HG02610 (cell line): ENCODE data around the gene ZNF683.
A peak's percentile ranks its signal among the peaks of the same experiment; 100 is the strongest.
"Not testable (repeated sequence)": the region's sequence is repeated elsewhere in the genome, so short reads cannot be mapped to it uniquely, and the experiment has no call there.

Experiments used
- ATAC-seq: cut with Tn5 transposase; IDR thresholded peaks from one replicate; pipeline ENCODE4 v1.9.1; 2021; ENCODE audit warnings: mild to moderate bottlenecking, moderate library complexity; ENCODE audit not compliant: unreplicated experiment

ZNF683 gene

DNA sequence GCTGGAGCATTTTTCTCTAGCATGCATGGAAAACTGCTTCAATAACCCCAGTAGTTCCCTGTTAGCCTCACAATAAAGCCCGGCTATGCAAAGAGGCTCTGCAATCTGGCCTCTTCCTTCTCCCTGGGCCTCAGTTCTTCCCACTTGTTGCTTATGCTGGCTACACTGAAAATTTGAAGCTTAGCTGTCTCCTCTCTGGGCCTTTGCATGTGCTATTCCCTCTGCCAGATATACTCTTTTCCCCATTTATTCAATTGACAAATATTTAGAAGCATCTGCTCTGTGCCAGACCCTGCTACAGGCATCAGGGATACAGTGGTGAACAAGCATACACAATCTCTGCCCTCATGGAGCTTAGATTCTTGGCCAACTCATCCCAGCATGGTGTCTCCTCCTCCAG lies 33.9 kb downstream of the ZNF683 start:
- ATAC-seq: no peak

DNA sequence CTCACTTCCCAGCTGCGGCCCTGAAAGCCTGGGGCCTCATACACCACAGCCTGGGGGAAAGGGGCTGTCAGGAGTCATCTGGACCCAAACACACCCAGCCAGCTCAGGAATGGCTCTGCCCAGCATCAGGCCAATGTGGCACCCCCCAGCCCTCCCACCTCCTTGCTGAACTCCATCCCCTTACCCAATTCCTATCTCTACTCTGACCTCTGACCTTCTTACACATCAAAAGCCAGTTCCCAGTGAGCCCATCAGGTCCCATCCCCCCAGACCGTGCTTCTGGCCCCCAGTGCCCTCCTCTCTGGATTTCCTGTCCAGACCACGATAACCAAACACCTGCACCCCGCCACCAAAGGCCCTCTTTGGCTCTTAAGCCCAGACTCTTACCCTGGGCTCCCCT lies 34.9 kb downstream of the ZNF683 start:
- no peak for ATAC-seq

DNA sequence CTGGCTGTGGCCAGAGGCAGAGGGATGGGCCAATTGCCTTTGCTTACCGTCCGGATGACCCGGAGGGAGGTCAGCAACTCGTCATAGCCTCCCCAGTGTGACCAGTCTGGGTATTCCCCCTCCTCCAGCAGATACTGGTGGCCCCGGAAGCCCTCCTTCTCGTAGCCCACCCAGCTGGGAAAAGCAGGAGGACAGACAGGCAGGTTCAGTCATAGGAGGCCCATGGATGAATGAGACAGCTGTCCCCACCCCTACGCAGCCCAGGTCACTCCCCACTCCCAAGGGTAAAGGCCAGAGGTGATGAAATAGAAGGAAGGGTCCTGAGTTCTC lies 35.4 kb downstream of the ZNF683 start:
- no peak for ATAC-seq

DNA sequence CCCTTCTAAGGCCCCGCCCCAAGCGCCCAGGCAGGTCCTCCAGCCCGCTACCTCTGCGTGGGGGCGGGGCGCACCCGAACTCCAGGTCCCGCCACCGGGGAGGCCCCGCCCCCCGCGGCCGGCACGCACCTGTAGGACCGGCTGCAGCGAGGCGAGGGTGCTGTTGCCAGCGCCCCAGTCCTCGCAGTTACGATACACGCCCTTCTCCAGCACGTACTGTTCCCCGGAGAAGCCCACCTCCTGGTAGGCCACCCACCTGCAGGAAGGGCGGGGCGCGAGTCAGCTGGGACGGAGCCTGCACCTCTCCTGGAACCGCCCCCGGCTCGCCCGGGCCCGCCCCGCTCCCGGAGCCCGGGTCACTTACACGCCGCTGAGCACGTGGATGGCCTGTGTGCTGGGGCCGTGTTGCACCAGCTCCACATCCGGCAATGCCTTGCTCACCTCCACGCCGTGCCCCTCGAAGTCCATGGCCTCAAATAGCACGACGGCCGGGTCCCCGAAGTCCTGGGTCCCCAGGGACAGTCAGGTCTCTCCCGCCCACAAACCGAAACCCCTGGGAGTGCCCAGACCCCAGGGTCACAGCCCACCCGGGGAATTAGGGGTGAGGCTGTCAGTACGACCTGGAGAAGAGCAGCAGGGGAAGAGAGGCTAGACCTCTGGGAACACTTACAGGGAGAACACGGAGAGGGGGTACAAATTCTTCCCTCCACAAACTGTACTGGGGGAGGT lies 35.9 kb downstream of the ZNF683 start:
- peak; percentile 51 for ATAC-seq

DNA sequence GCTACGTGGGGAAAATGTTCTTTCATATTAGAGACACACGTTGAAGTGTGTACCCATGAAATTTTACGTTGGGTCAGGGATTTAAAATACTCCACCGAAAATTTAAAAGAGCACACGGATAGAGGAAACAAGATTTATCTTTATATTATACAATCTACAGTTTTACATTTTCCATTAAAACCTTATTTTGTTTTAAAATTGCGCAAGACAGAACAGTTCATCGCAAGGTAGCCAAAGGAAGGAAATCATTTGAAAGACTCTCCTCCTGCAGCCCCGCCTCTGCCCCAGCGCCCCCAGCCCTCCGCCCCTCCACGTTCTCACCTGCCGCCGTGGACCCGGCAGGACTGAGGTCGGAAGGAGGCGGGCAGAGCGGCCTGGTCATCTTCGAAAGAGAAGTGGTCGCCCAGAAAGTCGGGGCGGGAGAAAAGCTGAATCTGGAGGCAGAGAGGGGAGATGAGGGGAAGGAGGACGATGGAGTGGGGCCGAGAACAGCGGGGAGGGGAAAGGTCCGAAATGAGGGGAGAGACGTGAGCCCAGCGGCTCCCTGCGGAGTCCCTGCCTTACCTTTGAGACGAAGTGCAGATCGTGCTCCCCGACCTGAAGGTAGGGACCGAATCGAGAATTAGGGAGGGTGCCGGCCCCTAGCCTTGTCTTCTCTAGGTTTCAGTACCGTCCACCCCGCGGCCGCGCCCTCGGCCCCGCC lies 36.6 kb downstream of the ZNF683 start:
- no peak for ATAC-seq

DNA sequence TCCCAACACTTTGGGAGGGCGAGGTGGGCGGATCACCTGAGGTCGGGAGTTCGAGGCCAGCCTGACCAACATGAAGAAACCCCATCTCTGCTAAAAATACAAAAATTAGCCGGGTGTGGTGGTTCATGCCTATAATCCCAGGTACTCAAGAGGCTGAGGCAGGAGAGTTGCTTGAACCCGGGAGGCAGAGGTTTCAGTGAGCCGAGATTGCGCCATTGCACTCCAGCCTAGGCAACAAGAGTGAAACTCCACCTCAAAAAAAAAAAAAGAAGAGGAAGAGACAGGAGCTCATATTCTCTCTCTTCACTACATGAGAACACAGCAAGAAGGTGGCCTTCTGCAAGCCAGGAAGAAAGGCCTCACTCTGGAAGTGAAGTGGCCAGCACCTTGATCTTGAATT lies 39.2 kb downstream of the ZNF683 start:
- ATAC-seq: not testable (repeated sequence)

DNA sequence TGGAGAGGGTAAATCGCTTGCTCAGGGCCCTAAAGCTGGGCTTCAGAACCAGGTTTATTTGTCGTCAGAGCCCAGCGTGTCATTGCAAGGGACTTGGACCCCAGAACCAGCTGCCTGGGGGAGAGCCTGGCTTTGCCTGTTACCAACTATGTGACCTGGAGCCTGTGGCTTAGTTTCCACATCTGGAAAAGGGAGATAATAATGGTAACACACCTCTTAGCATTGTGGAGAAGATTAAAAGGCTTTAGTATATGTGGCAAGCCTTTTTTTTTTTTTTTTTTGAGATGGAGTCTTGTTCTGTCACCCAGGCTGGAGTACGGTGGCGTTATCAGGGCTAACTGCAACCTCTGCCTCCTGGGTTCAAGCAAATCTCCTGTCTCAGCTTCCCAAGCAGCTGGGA lies 42.3 kb downstream of the ZNF683 start:
- no peak for ATAC-seq

DNA sequence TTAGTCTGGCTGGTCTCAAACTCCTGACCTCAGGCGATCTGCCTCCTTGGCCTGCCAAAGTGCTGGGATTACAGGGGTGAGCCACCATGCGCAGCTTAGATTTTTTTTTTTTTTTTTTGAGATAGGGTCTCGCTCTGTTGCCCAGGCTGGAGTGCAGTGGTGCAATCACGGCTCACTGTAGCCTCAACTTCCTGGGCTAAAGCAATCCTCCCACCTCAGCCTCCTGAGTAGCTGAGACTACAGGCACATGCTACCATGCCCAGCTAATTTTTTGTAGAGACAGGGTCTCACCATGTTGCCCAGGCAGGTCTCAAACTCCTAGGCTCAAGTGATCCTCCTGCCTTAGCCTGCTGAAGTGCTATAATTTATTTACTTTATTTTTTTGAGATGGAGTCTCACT lies 43.2 kb downstream of the ZNF683 start:
- ATAC-seq: not testable (repeated sequence)

DNA sequence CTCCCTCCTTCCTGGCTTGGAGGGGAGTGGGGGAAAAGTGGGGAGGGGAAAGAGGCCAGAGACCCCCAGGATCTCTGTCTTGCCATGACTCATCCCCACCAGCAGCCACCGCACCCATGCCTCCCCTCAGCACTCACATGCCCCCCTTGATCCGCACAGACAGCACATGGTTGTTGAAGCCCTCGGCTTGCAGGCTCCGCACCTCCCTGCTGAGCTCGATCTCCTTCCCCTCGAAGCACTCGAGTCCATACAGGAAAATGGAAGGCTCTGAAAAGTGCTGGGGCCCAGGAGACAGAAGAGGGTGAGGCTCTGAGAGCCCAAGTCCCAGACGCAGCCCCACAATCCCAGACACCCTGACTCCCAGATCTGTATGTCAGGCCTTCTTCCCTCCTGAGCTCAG lies 44.0 kb downstream of the ZNF683 start:
- ATAC-seq: no peak

DNA sequence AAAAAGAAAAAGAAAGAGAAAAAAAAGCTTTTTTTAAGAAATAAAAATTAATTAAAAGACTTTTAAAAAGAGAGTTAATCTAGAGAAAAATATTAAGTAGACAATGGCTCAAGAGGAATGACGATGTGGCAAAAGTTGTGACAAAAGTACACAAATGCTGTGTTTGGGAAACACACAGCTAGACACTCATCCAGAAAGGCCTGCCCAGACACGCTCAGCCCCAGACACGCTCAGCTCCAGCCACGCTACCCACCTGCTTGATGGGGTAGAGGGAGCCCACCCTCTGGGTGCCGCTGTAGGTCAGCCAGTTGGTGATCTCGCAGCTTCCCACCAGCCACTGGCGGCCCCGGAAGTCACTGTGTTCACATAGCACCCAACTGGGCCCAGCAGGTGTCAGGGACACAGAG lies 44.6 kb downstream of the ZNF683 start:
- ATAC-seq: no peak

DNA sequence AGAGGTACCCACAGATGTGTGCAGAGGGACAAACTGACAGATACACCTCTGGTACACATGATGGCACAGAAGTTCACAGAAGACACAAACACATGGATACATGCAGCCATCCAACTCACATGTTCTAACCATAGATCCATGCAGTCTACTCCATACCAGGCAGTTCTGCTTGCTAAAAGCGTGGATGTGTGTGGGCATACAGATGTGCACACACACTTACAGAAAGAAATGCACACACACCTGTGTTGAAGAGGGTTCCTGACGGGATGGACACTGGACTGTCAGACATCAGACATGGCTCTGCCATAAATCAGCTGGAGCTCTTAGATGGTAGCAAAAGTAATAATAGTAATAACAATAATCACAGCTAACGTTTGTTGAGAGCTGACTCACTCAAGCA lies 48.0 kb downstream of the ZNF683 start:
- no peak for ATAC-seq

DNA sequence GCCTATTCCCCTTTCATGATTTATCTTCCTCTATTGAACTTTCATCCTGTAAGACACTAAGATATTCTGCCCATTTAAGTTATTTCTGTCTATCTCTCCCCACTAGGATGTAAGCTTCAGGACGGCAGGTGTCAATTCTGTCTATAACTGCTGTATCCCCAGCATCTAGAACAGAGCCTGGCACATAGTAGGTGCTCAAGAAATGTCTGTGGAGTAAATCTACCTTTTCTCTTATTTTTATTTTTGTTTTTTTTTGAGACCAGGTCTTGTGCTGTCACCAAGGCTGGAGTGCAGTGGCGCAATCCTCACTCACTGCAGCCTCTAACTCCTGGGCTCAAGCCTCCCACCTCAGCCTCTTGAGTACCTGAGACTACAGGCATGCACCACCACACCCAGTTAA lies 49.2 kb downstream of the ZNF683 start:
- no peak for ATAC-seq

DNA sequence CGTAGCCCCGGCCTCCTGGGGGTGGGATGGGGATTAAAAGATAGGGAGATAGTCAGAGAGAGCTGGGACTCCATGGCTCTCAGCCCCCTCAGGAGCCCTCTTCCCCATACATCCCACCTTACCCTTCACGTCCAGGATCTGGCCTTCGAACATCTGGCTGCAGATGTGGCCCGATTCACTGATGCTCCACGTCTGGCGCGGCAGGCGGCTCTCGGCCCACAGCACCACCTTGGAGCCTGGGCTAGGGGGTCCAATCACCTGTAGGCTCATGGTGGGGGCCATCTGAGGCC lies 50.6 kb downstream of the ZNF683 start:
- no peak for ATAC-seq

DNA sequence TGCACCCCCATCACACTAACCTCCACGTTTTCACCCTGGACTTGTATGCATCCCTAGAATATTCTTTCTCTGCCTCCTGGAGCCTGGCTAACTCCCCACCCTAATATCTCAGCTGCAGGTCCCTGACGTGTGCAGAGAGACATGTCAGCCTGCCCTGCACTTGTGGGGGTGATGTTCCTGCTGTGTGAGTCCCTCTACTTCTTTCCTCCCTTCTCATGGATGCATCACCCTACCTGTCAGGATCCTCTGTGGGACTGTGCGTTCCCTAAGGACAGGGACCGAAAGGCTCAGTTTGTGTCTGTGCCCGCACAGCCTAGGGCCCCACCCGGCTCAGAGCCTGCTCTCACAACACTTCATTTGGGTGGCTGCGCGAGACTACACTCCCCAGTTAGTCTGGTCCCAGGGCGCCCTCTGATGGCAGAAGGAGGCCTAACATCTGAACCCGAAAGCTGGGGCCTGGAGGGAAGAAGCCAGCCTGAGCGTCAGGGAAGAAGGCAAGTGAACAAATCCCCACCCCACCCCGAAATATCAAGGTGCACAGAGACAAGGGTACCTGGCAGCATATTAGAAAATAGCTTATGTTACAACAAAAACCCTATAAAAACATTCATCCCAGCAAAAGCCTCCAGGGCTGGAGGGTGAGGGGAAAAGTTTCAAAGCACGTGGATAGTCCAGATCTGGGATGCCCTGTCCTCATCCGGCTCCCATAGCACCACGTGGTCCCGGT lies 51.1 kb downstream of the ZNF683 start:
- peak; percentile 35 for ATAC-seq

DNA sequence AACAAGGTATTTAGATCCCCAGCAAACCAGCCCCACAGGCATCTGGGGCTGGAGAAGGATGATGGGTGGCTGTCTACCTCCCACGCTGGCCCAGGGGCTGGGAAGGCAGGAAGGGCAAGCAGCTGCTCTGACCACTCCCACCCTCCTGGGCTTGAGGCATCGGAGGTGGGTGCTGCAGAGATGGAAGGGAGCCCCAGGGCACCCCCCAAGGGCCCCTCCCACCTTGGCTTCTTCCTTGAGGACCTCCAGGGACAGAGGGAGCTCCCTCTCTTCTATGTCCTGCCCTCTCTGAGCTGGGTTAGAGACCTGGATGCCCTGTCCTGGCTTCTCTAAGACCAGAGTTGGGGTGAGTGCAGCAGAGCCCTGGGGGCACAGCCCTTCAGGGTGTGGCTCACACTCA lies 51.7 kb downstream of the ZNF683 start:
- no peak for ATAC-seq

DNA sequence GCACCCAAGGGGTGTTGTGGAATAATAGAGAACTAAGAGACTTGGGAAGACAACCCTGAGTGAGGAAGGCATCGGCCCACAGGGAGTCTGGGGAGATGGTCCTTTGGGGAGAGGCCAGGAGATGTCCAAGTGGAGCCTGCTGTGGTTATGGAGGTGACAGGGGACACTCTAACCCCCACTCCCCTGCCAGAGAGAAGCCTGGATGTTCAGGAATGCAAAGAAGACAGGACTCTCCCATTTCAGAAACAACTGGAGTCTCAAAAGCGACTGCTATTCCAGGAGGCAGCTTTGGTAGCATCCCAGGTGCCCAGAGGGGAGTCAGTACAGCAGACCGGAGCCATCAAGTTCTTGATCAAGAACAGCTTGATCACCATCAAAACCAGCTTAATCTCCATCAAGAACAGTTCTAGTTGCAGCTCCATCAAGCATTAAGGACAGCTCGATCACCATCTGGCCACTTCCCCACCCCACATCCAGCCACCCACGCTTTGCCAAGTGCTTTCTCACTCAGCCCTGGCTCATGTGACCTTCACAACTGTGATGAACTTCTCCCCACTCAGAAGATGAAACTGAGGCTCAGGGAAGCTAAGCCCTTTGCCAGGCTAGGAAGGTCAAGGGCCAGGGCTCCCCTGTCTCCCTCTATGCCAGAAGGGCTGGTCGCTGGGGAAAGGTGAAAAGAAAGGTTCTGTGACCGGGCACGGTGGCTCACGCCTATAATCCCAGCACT lies 54.0 kb downstream of the ZNF683 start:
- no peak for ATAC-seq

DNA sequence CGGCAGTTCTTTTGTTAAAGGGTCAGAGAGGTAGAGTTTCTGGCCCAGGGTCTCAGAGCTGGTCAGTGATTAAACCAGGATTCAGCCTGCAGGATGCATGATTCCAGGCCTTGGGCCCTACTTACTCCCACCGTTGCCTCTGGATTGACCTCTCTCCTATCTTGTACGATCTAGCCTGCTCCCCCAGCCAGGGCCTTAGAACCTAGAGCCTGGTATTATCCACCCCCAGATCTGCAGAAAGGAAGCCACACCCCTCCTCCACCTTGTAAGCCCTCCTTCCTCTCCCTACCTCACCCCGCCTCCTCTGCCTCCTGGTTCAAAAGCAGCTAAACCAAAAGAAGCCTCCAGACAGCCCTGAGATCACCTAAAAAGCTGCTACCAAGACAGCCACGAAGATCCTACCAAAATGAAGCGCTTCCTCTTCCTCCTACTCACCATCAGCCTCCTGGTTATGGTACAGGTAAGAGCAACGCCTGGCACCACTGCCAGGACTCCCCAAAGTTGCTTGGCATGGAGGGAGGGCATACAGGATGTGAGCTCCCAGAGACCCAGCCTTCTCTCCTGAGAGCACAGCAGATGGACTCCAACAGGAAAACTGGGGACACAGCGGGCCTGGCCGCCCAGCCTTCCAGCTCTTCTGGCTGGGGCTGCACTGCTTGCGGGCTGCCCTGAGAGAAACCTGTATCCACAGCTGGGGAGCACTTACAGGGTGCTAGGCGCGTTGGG lies 54.8 kb downstream of the ZNF683 start, which contains the start of gene CD52:
Gene CD52, plus strand, starts transcription at position 347 of the 726 bp plus-strand sequence. Its CDS starts 60 bp downstream, at position 407.
- no peak for ATAC-seq

DNA sequence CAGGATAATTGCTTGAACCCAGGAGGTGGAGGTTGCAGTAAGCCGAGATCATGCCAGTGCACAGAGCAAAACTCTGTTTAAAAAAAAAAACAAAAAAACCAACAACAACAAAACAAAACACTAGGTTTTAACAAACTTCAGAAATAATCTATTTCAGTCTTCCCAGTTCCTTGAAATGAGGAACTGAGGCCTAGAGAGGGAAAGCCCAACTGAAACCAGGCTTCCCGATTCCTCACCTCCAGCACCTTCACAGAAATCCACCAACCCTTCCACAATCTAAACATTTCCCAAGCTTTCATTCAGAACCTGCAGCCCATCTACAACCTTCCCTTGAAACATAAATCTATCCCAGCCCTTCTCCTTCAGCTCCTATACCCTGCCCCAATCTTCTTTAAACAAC lies 55.4 kb downstream of the ZNF683 start:
- ATAC-seq: no peak

DNA sequence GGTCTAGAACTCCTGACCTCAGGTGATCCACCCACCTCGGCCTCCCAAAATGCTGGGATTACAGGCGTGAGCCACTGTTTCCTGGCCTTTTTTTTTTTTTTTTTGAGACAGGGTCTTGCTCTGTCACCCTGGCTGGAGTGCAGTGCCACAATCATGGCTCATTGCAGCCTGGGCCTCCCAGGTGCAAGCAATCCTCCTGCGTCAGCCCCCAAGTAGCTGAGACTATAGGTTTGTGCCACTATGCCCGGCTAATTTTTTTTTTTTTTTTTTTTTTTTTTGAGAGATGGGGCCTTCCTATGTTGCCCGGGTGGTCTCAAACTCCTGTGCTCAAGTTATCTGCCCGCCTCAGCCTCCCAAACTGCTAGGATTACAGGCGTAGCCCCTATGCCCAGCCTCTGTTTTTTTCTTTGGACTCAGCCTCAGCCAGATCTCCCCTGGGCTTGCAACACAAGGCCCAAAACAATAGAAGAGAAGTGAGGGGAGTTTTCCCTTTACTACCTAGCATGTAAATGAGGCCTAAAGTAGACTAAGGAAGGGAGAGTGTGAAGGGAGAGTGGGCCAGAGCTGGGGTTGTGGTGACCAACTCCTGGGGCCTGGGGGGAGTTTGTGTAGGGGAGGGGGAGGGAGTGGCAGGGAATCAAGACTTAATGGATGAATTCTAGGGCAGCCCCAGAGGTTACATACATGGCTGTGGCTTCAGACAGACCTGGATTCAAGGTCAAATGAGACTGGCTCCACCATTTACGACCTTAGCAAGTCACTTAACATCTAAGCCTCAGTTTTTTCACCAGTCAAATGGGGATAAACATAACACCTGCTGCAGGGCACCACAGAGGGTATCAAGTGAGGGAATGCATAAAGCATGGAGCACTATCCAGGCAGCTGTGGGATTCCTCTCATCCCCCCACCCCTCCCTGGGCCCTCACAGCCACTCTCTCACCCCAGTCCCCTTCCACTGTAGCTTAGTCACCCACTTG lies 56.4 kb downstream of the ZNF683 start:
- ATAC-seq: no peak

DNA sequence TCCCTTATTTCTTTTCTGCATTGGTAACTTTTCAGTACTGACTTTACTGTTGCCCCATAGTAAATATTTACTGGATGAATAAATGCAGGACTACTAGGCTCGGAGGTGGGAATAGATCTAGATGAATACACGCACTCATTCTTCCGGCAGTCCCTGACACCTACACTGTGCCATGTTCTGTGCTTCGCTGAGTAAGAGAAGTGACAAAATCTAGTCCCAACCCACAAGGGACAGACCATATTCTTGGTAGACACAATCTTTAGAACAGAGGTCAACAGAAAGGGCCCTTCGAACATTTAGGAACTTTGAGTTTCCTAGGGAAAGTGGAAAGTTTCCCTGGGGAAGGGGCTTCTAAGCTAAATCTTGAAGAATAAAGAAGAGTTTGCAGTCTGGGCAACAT lies 58.0 kb downstream of the ZNF683 start:
- ATAC-seq: no peak
